ENCODE results near the gene ZNF574.
"Not testable (repeated sequence)": the region's sequence is repeated elsewhere in the genome, so short reads cannot be mapped to it uniquely, and the experiment has no call there.

The ZNF574 gene, protein sequence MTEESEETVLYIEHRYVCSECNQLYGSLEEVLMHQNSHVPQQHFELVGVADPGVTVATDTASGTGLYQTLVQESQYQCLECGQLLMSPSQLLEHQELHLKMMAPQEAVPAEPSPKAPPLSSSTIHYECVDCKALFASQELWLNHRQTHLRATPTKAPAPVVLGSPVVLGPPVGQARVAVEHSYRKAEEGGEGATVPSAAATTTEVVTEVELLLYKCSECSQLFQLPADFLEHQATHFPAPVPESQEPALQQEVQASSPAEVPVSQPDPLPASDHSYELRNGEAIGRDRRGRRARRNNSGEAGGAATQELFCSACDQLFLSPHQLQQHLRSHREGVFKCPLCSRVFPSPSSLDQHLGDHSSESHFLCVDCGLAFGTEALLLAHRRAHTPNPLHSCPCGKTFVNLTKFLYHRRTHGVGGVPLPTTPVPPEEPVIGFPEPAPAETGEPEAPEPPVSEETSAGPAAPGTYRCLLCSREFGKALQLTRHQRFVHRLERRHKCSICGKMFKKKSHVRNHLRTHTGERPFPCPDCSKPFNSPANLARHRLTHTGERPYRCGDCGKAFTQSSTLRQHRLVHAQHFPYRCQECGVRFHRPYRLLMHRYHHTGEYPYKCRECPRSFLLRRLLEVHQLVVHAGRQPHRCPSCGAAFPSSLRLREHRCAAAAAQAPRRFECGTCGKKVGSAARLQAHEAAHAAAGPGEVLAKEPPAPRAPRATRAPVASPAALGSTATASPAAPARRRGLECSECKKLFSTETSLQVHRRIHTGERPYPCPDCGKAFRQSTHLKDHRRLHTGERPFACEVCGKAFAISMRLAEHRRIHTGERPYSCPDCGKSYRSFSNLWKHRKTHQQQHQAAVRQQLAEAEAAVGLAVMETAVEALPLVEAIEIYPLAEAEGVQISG

DNA sequence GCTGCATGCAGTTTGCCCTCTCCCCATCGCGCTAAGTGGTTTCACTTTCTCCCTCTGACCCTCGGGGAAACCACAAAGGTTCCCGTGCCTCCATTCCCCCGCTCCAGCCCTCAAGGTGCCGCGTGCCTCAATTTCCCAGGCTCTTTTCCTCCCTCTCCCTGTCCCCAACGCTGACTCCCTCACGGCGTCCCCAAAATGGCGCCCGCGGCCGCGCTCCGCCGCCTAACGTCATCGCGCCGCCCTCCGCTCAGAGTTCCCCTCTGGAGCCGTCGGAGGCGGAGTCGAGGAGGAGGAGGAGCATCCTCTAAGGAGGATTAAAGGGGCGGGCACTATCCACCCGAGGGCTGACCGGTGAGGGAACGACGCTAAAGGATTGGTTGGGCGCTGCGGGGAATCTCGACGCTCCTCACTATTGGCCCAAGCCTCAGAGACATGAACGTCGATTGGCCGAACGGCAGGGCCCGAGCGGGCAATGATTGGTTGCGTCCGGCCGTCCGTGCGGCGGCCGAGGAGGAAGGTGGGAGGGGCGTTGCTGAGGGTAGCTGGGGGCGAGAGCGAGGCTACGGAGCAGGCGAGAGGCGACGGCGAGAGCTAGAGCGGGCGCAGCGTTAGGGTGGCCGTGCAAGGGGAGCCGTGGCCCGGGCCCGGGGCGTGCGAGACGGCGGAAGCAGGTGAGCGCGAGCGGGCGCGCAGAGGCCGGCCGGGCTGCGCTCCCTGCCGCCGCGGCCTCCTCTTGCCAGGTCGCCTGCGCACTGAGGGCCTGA is at the start of gene ZNF574:
TSS of gene ZNF574 (plus strand) at position 551 of the 764 bp plus-strand sequence. CDS start 2,441 bp downstream, outside the sequence.
- Histone ChIP-seq H3K36me3 (ENCODE audit: control insufficient read depth in 2 of 2, insufficient read depth in 2 of 2, low read length in 2 of 2) (peaks cover 23 to 26% of the 10 kb centered on the region in 2 donors), H3K4me1 (ENCODE audit: control insufficient read depth in 2 of 2, insufficient read depth in 2 of 2, low read length in 2 of 2) (peaks cover 22 to 23% of the 10 kb centered on the region in 2 donors), H3K4me3 (ENCODE audit: low read length in 2 of 2) (peak within 1 kb of the TSS; percentile 85 to 92), H3K9me3 (ENCODE audit: control insufficient read depth in 2 of 2, low read length in 2 of 2) (no peaks in the 10 kb centered on the region), H3K9ac (ENCODE audit: low read depth in 1 of 2, low read length in 2 of 2) (peak within 1 kb of the TSS; percentile 90 to 91), H3K27ac (ENCODE audit: low read depth in 2 of 2, low read length in 2 of 2) (peak within 1 kb of the TSS; percentile 91 to 95), H3K27me3 (ENCODE audit: control insufficient read depth in 2 of 2, insufficient read depth in 2 of 2, low read length in 2 of 2) (no peaks in the 10 kb centered on the region)

DNA sequence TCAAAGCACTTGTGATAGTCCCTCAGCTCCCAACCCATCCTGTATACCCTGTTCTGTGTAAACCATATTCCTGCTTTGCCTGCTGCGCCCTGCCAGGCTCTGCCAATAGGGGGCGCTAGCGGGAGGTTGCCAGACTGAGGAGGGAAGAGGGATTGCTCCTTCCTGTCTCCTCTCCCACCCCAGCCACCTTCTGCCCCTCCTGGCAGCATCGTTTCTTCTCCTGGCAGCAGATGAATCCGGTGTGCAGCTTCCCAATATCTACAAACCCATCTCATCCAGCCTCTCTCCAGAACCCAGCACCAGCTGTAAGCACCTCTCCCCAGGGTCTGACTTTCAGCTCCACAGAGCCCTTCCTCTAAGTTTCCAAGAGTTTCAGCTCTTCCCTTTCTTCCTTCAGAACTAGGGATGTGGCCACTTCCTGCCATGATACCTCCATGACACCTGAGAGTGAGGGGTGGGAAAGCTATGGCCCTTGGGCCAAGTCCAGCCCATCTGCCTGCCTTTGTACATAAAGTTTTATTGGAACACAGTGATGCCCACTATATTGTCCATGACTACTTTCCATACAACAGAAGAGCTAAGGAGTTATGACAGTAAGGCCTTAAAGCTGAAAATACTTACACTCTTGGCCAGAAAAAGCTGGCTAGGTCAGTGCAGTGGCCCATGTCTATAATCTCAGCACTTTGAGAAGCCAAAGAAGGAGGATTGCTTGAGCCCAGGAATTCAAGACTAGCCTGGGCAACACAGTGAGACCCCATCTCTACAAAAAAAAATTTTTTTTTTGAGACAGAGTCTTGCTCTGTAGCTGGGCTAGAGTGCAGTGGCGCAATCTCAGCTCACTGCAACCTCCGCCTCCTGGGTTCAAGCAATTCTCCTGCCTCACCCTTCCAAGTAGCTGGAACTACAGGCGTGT is 47.4 kb upstream of the ZNF574 start:
- Histone ChIP-seq H3K9ac (ENCODE audit: low read depth in 1 of 2, low read length in 2 of 2) (no peak overlapping the region), H3K4me3 (ENCODE audit: low read length in 2 of 2) (no peak overlapping the region), H3K27ac (ENCODE audit: low read depth in 2 of 2, low read length in 2 of 2) (no peak overlapping the region), H3K9me3 (ENCODE audit: control insufficient read depth in 2 of 2, low read length in 2 of 2) (no peaks in the 10 kb centered on the region), H3K4me1 (ENCODE audit: control insufficient read depth in 2 of 2, insufficient read depth in 2 of 2, low read length in 2 of 2) (no peaks in the 10 kb centered on the region), H3K27me3 (ENCODE audit: control insufficient read depth in 2 of 2, insufficient read depth in 2 of 2, low read length in 2 of 2) (peaks cover 0 to 2% of the 10 kb centered on the region in 2 donors), H3K36me3 (ENCODE audit: control insufficient read depth in 2 of 2, insufficient read depth in 2 of 2, low read length in 2 of 2) (no peaks in the 10 kb centered on the region)

GRCh38 chr19:42030645-42031440 is 45.1 kb upstream of the ZNF574 start:
- Histone ChIP-seq H3K27ac (ENCODE audit: low read depth in 2 of 2, low read length in 2 of 2) (no peak overlapping the region), H3K27me3 (ENCODE audit: control insufficient read depth in 2 of 2, insufficient read depth in 2 of 2, low read length in 2 of 2) (no peaks in the 10 kb centered on the region), H3K9ac (ENCODE audit: low read depth in 1 of 2, low read length in 2 of 2) (no peak overlapping the region), H3K4me1 (ENCODE audit: control insufficient read depth in 2 of 2, insufficient read depth in 2 of 2, low read length in 2 of 2) (no peaks in the 10 kb centered on the region), H3K9me3 (ENCODE audit: control insufficient read depth in 2 of 2, low read length in 2 of 2) (no peaks in the 10 kb centered on the region), H3K4me3 (ENCODE audit: low read length in 2 of 2) (no peak overlapping the region), H3K36me3 (ENCODE audit: control insufficient read depth in 2 of 2, insufficient read depth in 2 of 2, low read length in 2 of 2) (no peaks in the 10 kb centered on the region)

- no peak overlapping the region for H3K4me3 ChIP-seq (ENCODE audit: low read length in 2 of 2)
- no peaks in the 10 kb centered on the region for H3K4me1 ChIP-seq (ENCODE audit: control insufficient read depth in 2 of 2, insufficient read depth in 2 of 2, low read length in 2 of 2)
- no peak overlapping the region for H3K27ac ChIP-seq (ENCODE audit: low read depth in 2 of 2, low read length in 2 of 2)
- H3K36me3 ChIP-seq (ENCODE audit: control insufficient read depth in 2 of 2, insufficient read depth in 2 of 2, low read length in 2 of 2), result no peaks in the 10 kb centered on the region
- no peak overlapping the region for H3K9ac ChIP-seq (ENCODE audit: low read depth in 1 of 2, low read length in 2 of 2)
- H3K27me3 ChIP-seq (ENCODE audit: control insufficient read depth in 2 of 2, insufficient read depth in 2 of 2, low read length in 2 of 2), result no peaks in the 10 kb centered on the region
- H3K9me3 ChIP-seq (ENCODE audit: control insufficient read depth in 2 of 2, low read length in 2 of 2), result no peaks in the 10 kb centered on the region
These were observed 43.5 kb upstream of the ZNF574 start for GRCh38 chr19:42032431-42032830.

DNA sequence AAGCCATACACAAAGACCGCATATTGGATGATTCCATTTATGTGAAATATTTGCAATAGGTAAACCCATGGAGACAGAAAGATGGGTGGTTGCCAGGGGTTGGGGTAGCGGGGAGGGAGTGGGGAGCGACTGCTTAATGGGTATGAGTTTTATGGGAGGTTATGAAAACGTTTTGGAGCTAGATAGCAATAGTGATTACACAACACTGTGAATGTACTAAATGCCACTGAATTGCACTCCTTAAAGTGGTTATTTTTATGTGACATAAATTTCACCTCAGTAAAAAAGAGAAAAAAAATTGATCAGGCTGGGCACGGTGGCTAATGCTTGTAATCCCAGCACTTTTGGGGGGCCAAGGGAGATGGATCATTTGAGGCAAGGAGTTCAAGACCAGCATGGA is 42.6 kb upstream of the ZNF574 start:
- Histone ChIP-seq H3K27ac (ENCODE audit: low read depth in 2 of 2, low read length in 2 of 2) (no peak overlapping the region), H3K36me3 (ENCODE audit: control insufficient read depth in 2 of 2, insufficient read depth in 2 of 2, low read length in 2 of 2) (no peaks in the 10 kb centered on the region), H3K4me1 (ENCODE audit: control insufficient read depth in 2 of 2, insufficient read depth in 2 of 2, low read length in 2 of 2) (no peaks in the 10 kb centered on the region), H3K9me3 (ENCODE audit: control insufficient read depth in 2 of 2, low read length in 2 of 2) (no peaks in the 10 kb centered on the region), H3K27me3 (ENCODE audit: control insufficient read depth in 2 of 2, insufficient read depth in 2 of 2, low read length in 2 of 2) (no peaks in the 10 kb centered on the region), H3K4me3 (ENCODE audit: low read length in 2 of 2) (no peak overlapping the region), H3K9ac (ENCODE audit: low read depth in 1 of 2, low read length in 2 of 2) (no peak overlapping the region)

- H3K27me3 ChIP-seq (ENCODE audit: control insufficient read depth in 2 of 2, insufficient read depth in 2 of 2, low read length in 2 of 2); H3K9me3 ChIP-seq (ENCODE audit: control insufficient read depth in 2 of 2, low read length in 2 of 2); H3K36me3 ChIP-seq (ENCODE audit: control insufficient read depth in 2 of 2, insufficient read depth in 2 of 2, low read length in 2 of 2); H3K4me3 ChIP-seq (ENCODE audit: low read length in 2 of 2); H3K27ac ChIP-seq (ENCODE audit: low read depth in 2 of 2, low read length in 2 of 2); H3K4me1 ChIP-seq (ENCODE audit: control insufficient read depth in 2 of 2, insufficient read depth in 2 of 2, low read length in 2 of 2); H3K9ac ChIP-seq (ENCODE audit: low read depth in 1 of 2, low read length in 2 of 2): not testable (repeated sequence)
These were observed 41.1 kb upstream of the ZNF574 start for GRCh38 chr19:42034640-42035391.

GRCh38 chr19:42037649-42038048 is 38.3 kb upstream of the ZNF574 start:
- Histone ChIP-seq H3K4me3 (ENCODE audit: low read length in 2 of 2) (no peak overlapping the region), H3K36me3 (ENCODE audit: control insufficient read depth in 2 of 2, insufficient read depth in 2 of 2, low read length in 2 of 2) (no peaks in the 10 kb centered on the region), H3K4me1 (ENCODE audit: control insufficient read depth in 2 of 2, insufficient read depth in 2 of 2, low read length in 2 of 2) (no peaks in the 10 kb centered on the region), H3K27ac (ENCODE audit: low read depth in 2 of 2, low read length in 2 of 2) (no peak overlapping the region), H3K9me3 (ENCODE audit: control insufficient read depth in 2 of 2, low read length in 2 of 2) (no peaks in the 10 kb centered on the region), H3K9ac (ENCODE audit: low read depth in 1 of 2, low read length in 2 of 2) (no peak overlapping the region), H3K27me3 (ENCODE audit: control insufficient read depth in 2 of 2, insufficient read depth in 2 of 2, low read length in 2 of 2) (no peaks in the 10 kb centered on the region)

- Histone ChIP-seq H3K9me3 (ENCODE audit: control insufficient read depth in 2 of 2, low read length in 2 of 2) (no peaks in the 10 kb centered on the region), H3K27ac (ENCODE audit: low read depth in 2 of 2, low read length in 2 of 2) (no peak overlapping the region), H3K4me1 (ENCODE audit: control insufficient read depth in 2 of 2, insufficient read depth in 2 of 2, low read length in 2 of 2) (no peaks in the 10 kb centered on the region), H3K27me3 (ENCODE audit: control insufficient read depth in 2 of 2, insufficient read depth in 2 of 2, low read length in 2 of 2) (no peaks in the 10 kb centered on the region), H3K4me3 (ENCODE audit: low read length in 2 of 2) (no peak overlapping the region), H3K9ac (ENCODE audit: low read depth in 1 of 2, low read length in 2 of 2) (no peak overlapping the region), H3K36me3 (ENCODE audit: control insufficient read depth in 2 of 2, insufficient read depth in 2 of 2, low read length in 2 of 2) (no peaks in the 10 kb centered on the region)
These were observed 37.3 kb upstream of the ZNF574 start for GRCh38 chr19:42038666-42039065.
